Esophagus squamous epithelium (tissue), 5 donors: ENCODE measurements around the gene PTPRT. TPM values are rescaled to one million over a fixed set of nuclear protein-coding genes. Genes with fewer than 3 reads are reported as not detected.

Experiments
- DNase-seq: peaks from one replicate; lab custom pipeline; 2025; lab: John Stamatoyannopoulos, UW
- H3K27ac ChIP-seq, 4 donors: fragments of 200-600 bp; sonication (generic); one replicate each; pipeline ENCODE4 v1.5.1; 2016 to 2019; ENCODE audit warnings: mild to moderate bottlenecking in 1 of 4
- H3K27me3 ChIP-seq, 4 donors: fragments of 200-600 bp; sonication (generic); 1 replicate in 3 of 4; 2 replicates in 1 of 4; pipeline versions ENCODE4 v1.5.1 to v1.6.0; 2017 to 2021; ENCODE audit warnings: antibody characterized with exemption in 1 of 4
- H3K36me3 ChIP-seq, 3 donors: fragments of 200-600 bp; sonication (generic); one replicate each; pipeline ENCODE4 v1.5.1; 2016 to 2019
- H3K4me1 ChIP-seq, 3 donors: fragments of 200-600 bp; sonication (generic); one replicate each; pipeline ENCODE4 v1.5.1; 2017 to 2019
- H3K4me3 ChIP-seq, 4 donors: fragments of 200-600 bp; sonication (generic); 1 replicate in 3 of 4; 2 replicates in 1 of 4; pipeline ENCODE4 v1.5.1; 2016 to 2019; ENCODE audit warnings: mild to moderate bottlenecking in 2 of 4, moderate library complexity in 1 of 4
- H3K9me3 ChIP-seq, 3 donors: fragments of 200-600 bp; sonication (generic); one replicate each; pipeline ENCODE4 v1.5.1; 2016 to 2019
- POLR2A ChIP-seq, 4 donors: fragments of 450-650 bp; IDR thresholded peaks; one replicate each; pipeline ENCODE4 v1.6.1; 2017; ENCODE audit warnings: antibody characterized with exemption in 4 of 4, mild to moderate bottlenecking in 4 of 4, moderate library complexity in 3 of 4
- WGBS, 2 donors: methylation state at CpG; one replicate each; pipeline ENCODE4 v1.1.5; 2018; 5-methylcytosine and 5-hydroxymethylcytosine counted together
- intact Hi-C: fragments of 100-400 bp; cut with DNase I; formaldehyde crosslinking; loops from one replicate; pipeline ENCODE4 v1.15.0; 2022
- total RNA-seq, 4 donors: library from RNA; depleted of rRNA; stranded (reverse); fragments of >200 nt; gene quantifications; one replicate each; pipeline ENCODE4 v1.1.0, GENCODE V29; 2016
- TF ChIP-seq, protein P1 (sequence below), 6 experiments: fragments of 450-650 bp in 4 of 6; fragments of 200-600 bp in 2 of 6; sonication (generic) in 2 of 6; IDR thresholded peaks; one replicate each; pipeline ENCODE4 v1.5.1; 2016 to 2019; ENCODE audit warnings: antibody characterized with exemption in 6 of 6, mild to moderate bottlenecking in 4 of 6, moderate library complexity in 4 of 6
- donor health status: DM: yes; HTN: yes; CAD: no.

PTPRT gene
- total RNA-seq, 4 donors from 2014 or later = under 0.01 to 0.06 TPM; not detected in 2

GRCh38 chr20:43015566-43015965, 174.1 kb downstream of the PTPRT start:
- no peak for DNase-seq
- Histone ChIP-seq H3K9me3 (no peaks in the 10 kb centered on the region), H3K4me3 (no peak overlapping the region), H3K27me3 (peaks cover 0 to 9% (median 0%) of the 10 kb centered on the region in 4 donors), H3K27ac (no peak overlapping the region), H3K4me1 (no peaks in the 10 kb centered on the region), H3K36me3 (no peaks in the 10 kb centered on the region)
- intact Hi-C loops = no loop called here
- 78 to 86% methylated on average over 1 of the region's 1 CpG for WGBS, 2 donors
- TF ChIP-seq POLR2A (IDR thresholded peaks at IDR 0.05) = no peak
- TF ChIP-seq, protein P1, sequence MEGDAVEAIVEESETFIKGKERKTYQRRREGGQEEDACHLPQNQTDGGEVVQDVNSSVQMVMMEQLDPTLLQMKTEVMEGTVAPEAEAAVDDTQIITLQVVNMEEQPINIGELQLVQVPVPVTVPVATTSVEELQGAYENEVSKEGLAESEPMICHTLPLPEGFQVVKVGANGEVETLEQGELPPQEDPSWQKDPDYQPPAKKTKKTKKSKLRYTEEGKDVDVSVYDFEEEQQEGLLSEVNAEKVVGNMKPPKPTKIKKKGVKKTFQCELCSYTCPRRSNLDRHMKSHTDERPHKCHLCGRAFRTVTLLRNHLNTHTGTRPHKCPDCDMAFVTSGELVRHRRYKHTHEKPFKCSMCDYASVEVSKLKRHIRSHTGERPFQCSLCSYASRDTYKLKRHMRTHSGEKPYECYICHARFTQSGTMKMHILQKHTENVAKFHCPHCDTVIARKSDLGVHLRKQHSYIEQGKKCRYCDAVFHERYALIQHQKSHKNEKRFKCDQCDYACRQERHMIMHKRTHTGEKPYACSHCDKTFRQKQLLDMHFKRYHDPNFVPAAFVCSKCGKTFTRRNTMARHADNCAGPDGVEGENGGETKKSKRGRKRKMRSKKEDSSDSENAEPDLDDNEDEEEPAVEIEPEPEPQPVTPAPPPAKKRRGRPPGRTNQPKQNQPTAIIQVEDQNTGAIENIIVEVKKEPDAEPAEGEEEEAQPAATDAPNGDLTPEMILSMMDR (IDR thresholded peaks at IDR 0.05) = no peak

- DNase-seq = no peak
- intact Hi-C loops = no loop called here
- Histone ChIP-seq H3K27me3 (peaks cover 0 to 9% (median 0%) of the 10 kb centered on the region in 4 donors), H3K36me3 (no peaks in the 10 kb centered on the region), H3K4me1 (no peaks in the 10 kb centered on the region), H3K4me3 (no peak overlapping the region), H3K9me3 (no peaks in the 10 kb centered on the region), H3K27ac (no peak overlapping the region)
- no peak for TF ChIP-seq POLR2A (IDR thresholded peaks at IDR 0.05)
- TF ChIP-seq, protein P1 (IDR thresholded peaks at IDR 0.05) = no peak
- WGBS, 2 donors = 71 to 78% methylated on average over 6 of the region's 6 CpGs
Measured at GRCh38 chr20:43014206-43014605, 175.5 kb downstream of the PTPRT start.

DNA sequence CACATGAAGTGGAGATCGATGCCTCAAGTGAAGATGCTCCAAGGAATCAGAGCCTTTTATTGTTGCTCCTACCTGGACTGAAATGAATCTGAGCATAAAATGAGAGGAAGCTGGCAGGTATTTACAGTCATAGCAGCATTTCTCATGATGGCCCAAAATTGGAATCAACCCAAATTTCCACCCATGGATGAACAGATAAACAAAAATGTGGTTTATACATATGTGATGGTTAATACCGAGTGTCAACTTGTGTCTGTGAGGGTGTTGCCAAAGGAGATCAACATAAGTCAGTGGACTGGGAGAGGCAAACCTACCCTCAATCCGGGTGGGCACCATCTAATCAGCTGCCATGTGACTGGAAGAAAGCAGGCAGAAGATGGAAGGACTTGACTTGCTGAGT, 178.2 kb downstream of the PTPRT start:
- TF ChIP-seq POLR2A (IDR thresholded peaks at IDR 0.05) = no peak
- TF ChIP-seq, protein P1 (IDR thresholded peaks at IDR 0.05) = no peak
- Histone ChIP-seq H3K4me3 (no peak overlapping the region), H3K36me3 (no peaks in the 10 kb centered on the region), H3K9me3 (no peaks in the 10 kb centered on the region), H3K27ac (no peak overlapping the region), H3K4me1 (no peaks in the 10 kb centered on the region), H3K27me3 (no peaks in the 10 kb centered on the region)
- 69 to 70% methylated on average over 3 of the region's 3 CpGs for WGBS, 2 donors
- intact Hi-C loops = no loop called here
- no peak for DNase-seq

- DNase-seq = no peak
- TF ChIP-seq, protein P1 (IDR thresholded peaks at IDR 0.05) = no peak
- no peak for TF ChIP-seq POLR2A (IDR thresholded peaks at IDR 0.05)
- Histone ChIP-seq H3K27ac (no peak overlapping the region), H3K27me3 (no peaks in the 10 kb centered on the region), H3K9me3 (no peaks in the 10 kb centered on the region), H3K36me3 (no peaks in the 10 kb centered on the region), H3K4me1 (no peaks in the 10 kb centered on the region), H3K4me3 (no peak overlapping the region)
- intact Hi-C loops = no loop called here
- WGBS, 2 donors = 91 to 94% methylated on average over 8 of the region's 8 CpGs
Measured at GRCh38 chr20:43009532-43009931, 180.2 kb downstream of the PTPRT start.

GRCh38 chr20:43007525-43007924, 182.2 kb downstream of the PTPRT start:
- no peak for TF ChIP-seq POLR2A (IDR thresholded peaks at IDR 0.05)
- TF ChIP-seq, protein P1 (IDR thresholded peaks at IDR 0.05) = no peak
- no peak for DNase-seq
- Histone ChIP-seq H3K9me3 (no peaks in the 10 kb centered on the region), H3K27me3 (no peaks in the 10 kb centered on the region), H3K27ac (no peak overlapping the region), H3K4me3 (no peak overlapping the region), H3K36me3 (no peaks in the 10 kb centered on the region), H3K4me1 (no peaks in the 10 kb centered on the region)
- intact Hi-C loops = no loop called here
- WGBS, 2 donors = 74 to 78% methylated on average over 5 of the region's 5 CpGs
